HG03103 (cell line): ENCODE measurements around the gene TOX2.

ENCODE experiments used
- ATAC-seq: cut with Tn5 transposase; IDR thresholded peaks from one replicate; pipeline ENCODE4 v1.9.1; 2021; ENCODE audit warnings: low read depth; ENCODE audit not compliant: unreplicated experiment

Gene TOX2

GRCh38 chr20:43915211-43916072, 790 bp downstream of the TOX2 start:
- no peak for ATAC-seq

- ATAC-seq: no peak
These were observed 1.6 kb downstream of the TOX2 start for GRCh38 chr20:43916073-43916880.

DNA sequence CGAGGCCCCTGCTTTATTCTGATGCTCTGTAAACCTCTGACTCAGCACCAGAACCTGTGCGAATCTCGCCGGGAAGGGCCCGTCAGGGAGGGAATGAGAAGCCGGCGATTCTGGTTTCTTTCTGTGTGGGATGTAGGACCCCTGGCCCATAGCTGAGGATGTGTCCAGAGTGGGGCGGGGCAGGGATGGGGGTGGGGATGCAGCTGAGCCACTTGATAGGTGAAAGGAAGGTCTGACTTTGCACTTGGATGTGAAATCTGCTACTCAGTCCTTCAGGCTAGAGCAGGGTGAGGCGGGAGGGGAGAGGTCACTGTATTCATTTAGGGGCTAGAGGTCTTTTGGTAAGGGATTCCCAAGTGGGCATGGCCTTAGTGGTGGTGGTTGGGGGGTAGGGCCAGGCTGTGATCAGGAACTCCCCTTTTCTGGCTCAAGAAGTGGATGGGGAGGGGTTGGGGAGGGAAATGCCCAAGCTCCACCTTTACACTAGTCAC, 2.3 kb downstream of the TOX2 start:
- no peak for ATAC-seq

- no peak for ATAC-seq
These were observed 2.7 kb downstream of the TOX2 start for GRCh38 chr20:43917380-43917779.

- no peak for ATAC-seq
These were observed 5.2 kb downstream of the TOX2 start for GRCh38 chr20:43919686-43920403.

DNA sequence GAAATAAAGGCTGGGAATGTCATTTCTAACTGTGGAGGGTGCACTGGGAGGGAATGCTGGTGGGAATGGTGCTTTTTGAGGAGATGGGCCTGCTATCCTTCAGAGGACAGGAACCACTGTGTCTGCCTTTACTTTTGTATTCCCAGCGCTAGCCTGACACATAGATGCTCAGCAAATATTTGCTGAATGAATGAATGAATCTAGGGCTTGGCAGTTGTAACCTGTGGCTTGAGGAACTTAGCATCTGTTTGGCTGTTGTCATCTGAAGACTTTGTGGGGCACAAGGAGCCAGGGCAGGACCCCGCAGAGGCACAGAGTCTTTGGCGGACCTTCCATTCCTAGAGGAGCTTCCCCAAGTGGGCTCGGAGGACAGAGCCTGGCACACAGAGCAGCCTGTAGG, 6.1 kb downstream of the TOX2 start:
- no peak for ATAC-seq

GRCh38 chr20:43921227-43921780, 6.7 kb downstream of the TOX2 start:
- ATAC-seq: no peak

DNA sequence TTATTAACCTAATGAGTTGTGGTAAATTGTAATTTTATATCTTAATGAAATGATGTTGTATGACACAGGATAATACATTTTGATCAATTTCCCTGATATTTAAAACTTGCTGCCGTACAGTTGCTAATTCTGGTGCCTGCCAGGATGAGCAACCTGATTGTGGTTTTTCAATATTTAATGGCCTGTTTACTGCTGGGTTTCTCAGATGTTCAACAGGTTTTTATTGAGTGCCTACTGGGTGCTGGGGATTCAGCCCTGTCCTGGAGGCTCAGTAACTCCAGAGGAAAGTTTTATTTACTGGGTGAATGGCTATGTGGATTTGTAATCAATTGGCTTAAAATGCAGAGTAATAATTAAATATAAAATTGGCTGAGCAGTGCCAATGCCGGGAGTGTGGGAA, 8.0 kb downstream of the TOX2 start:
- ATAC-seq: no peak

DNA sequence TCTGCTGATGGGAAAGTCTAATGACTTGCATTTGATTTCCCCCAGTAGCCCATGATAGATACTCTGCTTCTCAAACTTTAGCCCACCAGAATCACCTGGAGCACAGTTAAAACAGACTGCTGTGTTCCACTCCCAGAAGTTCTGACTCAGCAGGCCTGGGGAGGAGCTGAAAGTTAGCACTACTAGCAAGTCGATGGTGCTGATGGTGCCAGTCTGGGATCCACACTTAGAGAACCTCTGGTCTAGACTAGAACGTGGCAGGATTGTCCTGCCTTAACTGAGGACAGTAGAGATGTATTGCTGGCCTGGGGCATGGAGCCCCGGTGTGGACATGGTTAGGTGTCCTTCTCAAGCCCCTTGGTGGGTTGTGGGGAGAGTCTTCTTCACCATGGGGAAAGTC, 8.7 kb downstream of the TOX2 start:
- no peak for ATAC-seq

DNA sequence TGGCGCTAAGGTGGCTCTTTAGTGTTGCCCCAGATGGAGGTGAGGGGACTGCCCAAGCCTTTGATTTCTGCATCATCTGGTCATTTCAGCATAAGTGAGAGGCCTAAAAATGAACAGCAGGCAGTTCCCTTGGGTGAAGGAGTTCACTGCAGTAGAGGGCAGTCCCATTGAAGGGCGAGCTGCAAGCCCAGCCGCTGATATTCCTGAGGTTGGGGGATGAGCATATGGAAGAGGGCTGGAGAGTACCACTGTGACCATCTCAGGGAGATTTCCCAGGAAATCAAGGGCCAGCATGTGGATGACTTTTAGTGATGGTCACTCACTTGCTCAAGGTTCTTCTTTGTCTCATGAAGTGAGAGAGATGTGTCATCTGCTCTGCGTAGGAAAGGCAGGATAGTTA, 9.3 kb downstream of the TOX2 start:
- ATAC-seq: no peak

GRCh38 chr20:43925215-43925614, 10.6 kb downstream of the TOX2 start:
- ATAC-seq: no peak

DNA sequence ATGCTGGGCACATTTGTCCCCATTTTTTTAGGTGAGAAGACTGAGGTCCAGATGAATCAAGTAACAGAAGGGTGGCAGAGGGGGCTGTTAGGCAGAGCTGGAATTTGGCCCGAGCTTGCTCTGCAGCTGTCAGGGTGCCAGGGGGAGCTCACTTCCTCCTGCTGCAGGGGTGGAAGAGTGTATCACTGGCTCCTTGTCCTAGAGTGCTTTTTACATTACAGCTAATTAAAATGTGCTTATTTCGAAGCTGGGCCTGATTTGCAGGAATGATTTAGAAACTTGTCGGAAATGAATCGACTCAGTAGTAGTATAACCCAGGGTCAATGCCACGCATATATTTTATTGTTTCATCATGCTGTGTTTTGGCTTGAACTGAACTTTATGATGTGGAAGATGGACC, 11.1 kb downstream of the TOX2 start:
- ATAC-seq: no peak

DNA sequence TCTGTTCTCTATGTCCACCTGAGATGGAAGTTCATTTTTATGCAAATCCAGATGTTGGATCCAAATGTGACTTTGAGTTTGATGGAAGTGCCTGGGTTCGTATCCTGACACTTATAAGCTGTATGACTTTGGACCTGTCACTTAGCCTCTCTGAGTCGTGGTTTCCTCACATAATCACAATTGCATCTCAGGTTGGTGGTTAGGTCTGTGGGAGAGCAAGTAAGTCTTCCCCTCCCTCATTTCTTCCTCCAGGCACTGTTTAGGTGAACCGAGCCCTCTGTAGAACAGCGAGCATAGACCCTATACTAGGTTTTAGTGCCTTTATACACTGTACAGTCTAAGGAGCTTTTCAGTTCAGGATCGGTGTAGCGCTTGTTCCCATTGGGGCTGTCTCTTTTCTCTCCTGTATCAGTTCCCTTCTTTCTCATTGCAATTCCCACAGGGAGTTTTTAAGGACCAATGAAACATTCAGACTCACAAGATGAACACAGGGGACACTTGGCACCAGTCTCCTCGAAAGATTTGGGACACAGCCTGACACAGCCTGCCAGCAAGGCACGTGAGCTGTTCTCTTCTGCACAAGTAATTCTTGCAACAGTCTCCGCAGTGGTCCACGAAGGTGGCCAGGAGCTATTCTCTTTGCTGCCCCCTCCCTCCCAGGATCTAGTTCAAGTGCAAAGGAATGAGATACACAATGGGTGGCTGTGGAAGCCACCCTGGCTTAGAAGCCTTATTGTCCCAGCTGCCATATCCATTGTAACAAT, 11.8 kb downstream of the TOX2 start:
- no peak for ATAC-seq

DNA sequence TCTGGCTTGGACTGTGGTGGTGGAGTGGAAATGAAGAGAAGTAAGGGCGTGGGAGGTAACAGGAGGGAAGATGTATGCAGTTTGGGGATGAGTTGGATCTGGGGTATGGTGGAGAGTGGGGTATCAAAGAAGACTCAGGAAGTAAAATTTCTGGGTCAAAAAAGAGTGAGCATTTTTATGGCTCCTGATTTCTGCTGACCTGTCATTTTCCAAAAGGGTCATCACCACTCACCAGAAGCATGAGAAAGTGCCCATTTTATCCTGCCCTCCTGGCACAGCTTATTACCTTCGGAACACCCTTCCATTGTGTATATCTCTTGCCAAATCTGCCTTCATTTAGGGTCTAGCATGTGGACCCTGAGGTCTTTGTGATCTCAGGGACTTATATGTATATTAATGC, 17.3 kb downstream of the TOX2 start:
- ATAC-seq: no peak

- no peak for ATAC-seq
These were observed 20.2 kb downstream of the TOX2 start for GRCh38 chr20:43934833-43935232.

- no peak for ATAC-seq
These were observed 21.6 kb downstream of the TOX2 start for GRCh38 chr20:43936104-43936770.

GRCh38 chr20:43936805-43937204, 22.2 kb downstream of the TOX2 start:
- ATAC-seq: no peak

GRCh38 chr20:43937591-43937990, 22.9 kb downstream of the TOX2 start:
- ATAC-seq: no peak

- ATAC-seq: no peak
These were observed 23.5 kb downstream of the TOX2 start for GRCh38 chr20:43938017-43938655.
